ENCODE data around the gene GNPNAT1. TPM values are rescaled to one million over a fixed set of nuclear protein-coding genes. Genes with fewer than 3 reads are reported as not detected.
A peak's percentile ranks its signal among the peaks of the same experiment; 100 is the strongest.

Gene GNPNAT1
- total RNA-seq, 1 donor from 2014 or later = 41.8 TPM

GRCh38 chr14:52781629-52782028 is 9.8 kb downstream of the GNPNAT1 start:
- H3K4me1 Mint-ChIP-seq = no peaks in the 10 kb centered on the region
- Histone ChIP-seq H3K4me3 (no peak overlapping the region), H3K4me1 (no peaks in the 10 kb centered on the region), H3F3A (ENCODE audit: low read depth) (peaks cover 25% of the 10 kb centered on the region), H2AFZ (replicated peaks) (no peak overlapping the region), H3K36me3 (peaks cover 33% of the 10 kb centered on the region), H3K79me2 (ENCODE audit: low read depth) (peaks cover 30% of the 10 kb centered on the region), H4K20me1 (ENCODE audit: low read depth) (peaks cover 4% of the 10 kb centered on the region), H3K9ac (no peak overlapping the region), H3K27me3 (no peaks in the 10 kb centered on the region), H3K27ac (no peak overlapping the region), H3K4me2 (no peak overlapping the region), H3K9me3 (ENCODE audit: low read depth) (no peaks in the 10 kb centered on the region)
- no peak for DNase-seq (ENCODE audit: low spot score)
- no peaks in the 10 kb centered on the region for H3K9me3 Mint-ChIP-seq
- no peak overlapping the region for H3K27ac Mint-ChIP-seq
- H3K27me3 Mint-ChIP-seq (ENCODE audit: insufficient read depth, low read depth) = no peaks in the 10 kb centered on the region
- TF ChIP-seq CTCF (IDR thresholded peaks at IDR 0.05) (no peak), EZH2 (IDR thresholded peaks at IDR 0.05) (no peak), EZH2phosphoT487 (IDR thresholded peaks at IDR 0.05) (no peak)
- H3K36me3 Mint-ChIP-seq = peaks cover 2% of the 10 kb centered on the region
- H3K4me3 Mint-ChIP-seq = no peak overlapping the region

GRCh38 chr14:52780893-52781292 is 10.5 kb downstream of the GNPNAT1 start:
- Mint-ChIP-seq H3K4me1 (no peaks in the 10 kb centered on the region), H3K27ac (no peak overlapping the region), H3K4me3 (no peak overlapping the region), H3K9me3 (no peaks in the 10 kb centered on the region), H3K36me3 (peaks cover 2% of the 10 kb centered on the region), H3K27me3 (ENCODE audit: insufficient read depth, low read depth) (no peaks in the 10 kb centered on the region)
- Histone ChIP-seq H3K36me3 (peaks cover 33% of the 10 kb centered on the region), H2AFZ (replicated peaks) (no peak overlapping the region), H3K27me3 (no peaks in the 10 kb centered on the region), H3K4me2 (no peak overlapping the region), H3K27ac (no peak overlapping the region), H3K4me3 (no peak overlapping the region), H3F3A (ENCODE audit: low read depth) (peaks cover 32% of the 10 kb centered on the region), H3K4me1 (no peaks in the 10 kb centered on the region), H3K9ac (no peak overlapping the region), H3K9me3 (ENCODE audit: low read depth) (no peaks in the 10 kb centered on the region), H4K20me1 (ENCODE audit: low read depth) (peaks cover 5% of the 10 kb centered on the region), H3K79me2 (ENCODE audit: low read depth) (peaks cover 23% of the 10 kb centered on the region)
- TF ChIP-seq EZH2phosphoT487 (IDR thresholded peaks at IDR 0.05) = no peak
- TF ChIP-seq CTCF (IDR thresholded peaks at IDR 0.05) = no peak
- TF ChIP-seq EZH2 (IDR thresholded peaks at IDR 0.05) = no peak
- DNase-seq (ENCODE audit: low spot score) = no peak

- Histone ChIP-seq H3F3A (ENCODE audit: low read depth) (peaks cover 33% of the 10 kb centered on the region), H3K4me1 (no peaks in the 10 kb centered on the region), H3K27ac (peak overlapping the region; percentile 32), H2AFZ (replicated peaks) (no peak overlapping the region), H3K9ac (no peak overlapping the region), H3K27me3 (no peaks in the 10 kb centered on the region), H3K36me3 (peaks cover 28% of the 10 kb centered on the region), H3K79me2 (ENCODE audit: low read depth) (peaks cover 3% of the 10 kb centered on the region), H4K20me1 (ENCODE audit: low read depth) (peaks cover 5% of the 10 kb centered on the region), H3K4me3 (no peak overlapping the region), H3K9me3 (ENCODE audit: low read depth) (no peaks in the 10 kb centered on the region), H3K4me2 (no peak overlapping the region)
- H3K4me3 Mint-ChIP-seq = no peak overlapping the region
- peaks cover 6% of the 10 kb centered on the region for H3K36me3 Mint-ChIP-seq
- H3K27me3 Mint-ChIP-seq (ENCODE audit: insufficient read depth, low read depth) = no peaks in the 10 kb centered on the region
- no peaks in the 10 kb centered on the region for H3K4me1 Mint-ChIP-seq
- DNase-seq (ENCODE audit: low spot score) = no peak
- no peak overlapping the region for H3K27ac Mint-ChIP-seq
- H3K9me3 Mint-ChIP-seq = no peaks in the 10 kb centered on the region
- TF ChIP-seq CTCF (IDR thresholded peaks at IDR 0.05) (no peak), EZH2 (IDR thresholded peaks at IDR 0.05) (no peak), EZH2phosphoT487 (IDR thresholded peaks at IDR 0.05) (no peak)
Observed at GRCh38 chr14:52778702-52779101, 12.7 kb downstream of the GNPNAT1 start.

Measured in neural progenitor cell (in vitro differentiated cells).